SKM-1 treated with dmso at 0.1 percent for 144 hours (cell line): ENCODE results near the gene LENG8.
"Not testable (repeated sequence)": the region's sequence is repeated elsewhere in the genome, so short reads cannot be mapped to it uniquely, and the experiment has no call there.

Source experiments
- DNase-seq: peaks from one replicate; lab custom pipeline; 2025; ENCODE audit not compliant: unreplicated experiment; lab: John Stamatoyannopoulos, UW

Gene LENG8

GRCh38 chr19:54439174-54439851 lies 9.7 kb upstream of the LENG8 start:
- no peak for DNase-seq

DNA sequence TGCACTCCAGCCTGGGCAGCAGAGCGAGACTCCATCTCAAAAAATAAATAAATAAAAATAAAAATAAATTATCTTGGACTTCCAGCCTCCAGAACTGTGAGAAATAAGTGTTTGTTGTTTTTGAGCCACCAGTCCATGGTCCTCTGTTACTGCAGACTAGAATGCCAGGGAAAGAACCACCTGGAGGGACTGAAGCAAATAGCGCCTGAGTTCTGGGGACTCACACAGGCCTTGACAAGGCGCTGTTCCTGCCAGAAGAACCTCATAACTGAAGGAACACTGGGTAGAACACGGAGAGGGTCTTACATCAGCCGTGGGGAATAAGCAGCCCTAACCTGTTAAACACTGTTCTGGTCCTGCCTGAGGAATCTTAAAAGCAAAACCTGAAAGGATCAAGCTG lies 8.4 kb upstream of the LENG8 start:
- DNase-seq = no peak

GRCh38 chr19:54444737-54445136 lies 4.3 kb upstream of the LENG8 start:
- no peak for DNase-seq

DNA sequence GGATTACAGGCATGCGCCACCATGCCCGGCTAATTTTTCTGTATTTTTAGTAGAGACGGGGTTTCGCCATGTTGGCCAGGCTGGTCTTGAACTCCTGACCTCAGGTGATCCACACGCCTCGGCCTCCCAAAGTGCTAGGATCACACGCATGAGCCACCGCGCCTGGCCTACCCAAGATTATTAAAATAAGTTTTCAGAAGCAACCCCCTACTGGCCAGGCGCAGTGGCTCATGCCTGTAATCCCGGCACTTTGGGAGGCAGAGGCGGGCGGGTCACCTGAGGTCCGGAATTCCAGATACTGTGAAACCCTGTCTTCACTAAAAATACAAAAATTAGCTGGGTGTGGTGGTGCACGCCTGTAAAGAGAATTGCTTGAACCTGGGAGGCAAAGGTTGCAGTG lies 2.6 kb upstream of the LENG8 start:
- DNase-seq = not testable (repeated sequence)

- no peak for DNase-seq
Measured at GRCh38 chr19:54448040-54448773, 792 bp upstream of the LENG8 start.

DNA sequence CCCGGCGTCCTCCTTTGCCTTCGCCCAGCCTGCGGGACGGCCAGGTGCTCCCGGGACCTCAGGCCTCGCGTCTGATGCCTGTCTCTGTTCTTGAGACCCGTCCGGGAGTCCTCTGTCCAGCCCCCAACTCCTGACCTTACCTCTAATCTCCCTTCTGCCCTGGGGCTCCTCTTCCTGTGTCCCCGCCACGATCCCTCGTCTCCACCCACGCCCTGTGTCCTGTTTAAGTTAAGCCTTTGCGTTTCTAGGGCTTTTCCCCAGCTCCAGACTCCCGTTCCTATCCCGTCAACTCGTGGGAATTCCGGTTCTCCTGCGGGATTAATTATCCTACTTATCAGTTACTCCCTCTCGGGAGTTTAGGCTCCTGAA lies 686 bp downstream of the LENG8 start:
- no peak for DNase-seq

DNA sequence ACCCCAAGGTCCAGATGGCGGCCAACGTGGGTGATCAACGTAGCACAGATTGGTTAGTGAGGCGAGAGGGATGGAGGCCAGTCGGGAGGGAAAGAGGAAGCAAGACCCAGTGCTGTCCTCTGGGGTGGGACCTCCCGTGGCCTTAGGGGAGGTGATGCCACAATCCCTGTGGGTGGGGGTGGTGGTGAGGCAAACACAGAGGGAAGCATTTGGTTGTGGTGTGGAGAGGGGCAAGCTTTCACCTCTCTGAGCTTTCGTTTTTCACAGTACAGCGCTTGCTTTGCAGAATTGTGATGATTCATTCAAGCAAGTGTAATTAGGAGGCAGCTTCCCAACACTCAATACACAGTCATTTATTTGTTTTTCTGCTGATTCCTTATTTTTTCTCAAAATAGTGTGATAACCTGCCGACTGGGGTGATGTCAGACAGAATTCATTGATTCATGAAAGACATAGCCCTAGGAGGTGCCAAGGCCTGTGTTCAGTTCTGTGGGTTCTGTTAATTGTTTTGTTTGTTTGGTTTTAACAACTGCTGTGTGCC lies 2.4 kb downstream of the LENG8 start:
- no peak for DNase-seq

DNA sequence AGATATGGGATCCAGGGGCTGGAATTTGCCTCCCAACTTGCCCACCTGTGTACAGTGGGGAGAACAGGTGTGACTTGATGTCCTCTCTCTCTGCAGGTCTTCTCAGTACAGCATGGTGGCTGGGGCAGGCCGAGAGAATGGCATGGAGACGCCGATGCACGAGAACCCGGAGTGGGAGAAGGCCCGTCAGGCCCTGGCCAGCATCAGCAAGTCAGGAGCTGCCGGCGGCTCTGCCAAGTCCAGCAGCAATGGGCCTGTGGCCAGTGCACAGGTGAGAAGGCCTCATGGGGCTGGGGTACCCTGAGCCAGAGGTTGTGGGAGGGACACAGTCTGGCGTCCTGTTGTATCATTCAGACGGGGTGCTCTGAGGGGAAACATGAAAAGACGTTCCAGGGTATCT lies 3.0 kb downstream of the LENG8 start:
- DNase-seq = no peak

GRCh38 chr19:54452626-54453025 lies 3.6 kb downstream of the LENG8 start:
- DNase-seq = no peak

- no peak for DNase-seq
Measured at GRCh38 chr19:54453921-54454780, 5.2 kb downstream of the LENG8 start.

GRCh38 chr19:54454781-54455675 lies 6.0 kb downstream of the LENG8 start:
- no peak for DNase-seq

DNA sequence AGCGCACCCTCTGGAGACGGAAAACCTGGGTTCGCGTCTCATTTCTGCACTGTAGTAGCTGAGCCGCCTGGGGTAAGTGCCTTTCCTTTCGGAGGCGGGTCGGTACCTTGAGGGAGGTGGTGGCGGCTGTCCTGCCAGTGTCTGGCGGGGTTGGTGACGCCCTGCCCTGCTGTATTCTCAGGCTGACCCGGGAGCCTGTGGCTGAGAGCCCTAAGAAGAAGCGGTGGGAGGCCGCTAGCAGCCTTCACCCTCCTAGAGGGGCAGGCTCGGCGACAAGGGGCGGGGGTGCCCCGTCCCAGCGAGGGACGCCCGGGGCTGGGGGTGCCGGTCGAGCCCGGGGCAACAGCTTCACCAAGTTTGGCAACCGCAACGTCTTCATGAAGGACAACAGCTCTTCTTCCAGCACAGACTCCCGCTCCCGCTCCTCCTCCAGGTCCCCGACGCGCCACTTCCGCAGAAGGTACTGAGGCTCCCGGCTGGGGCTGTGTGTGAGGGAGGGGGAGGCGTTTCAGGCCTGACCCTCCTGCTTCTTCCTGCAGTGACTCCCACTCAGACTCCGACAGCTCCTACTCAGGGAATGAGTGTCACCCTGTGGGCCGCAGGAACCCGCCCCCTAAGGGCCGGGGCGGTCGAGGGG lies 6.9 kb downstream of the LENG8 start:
- no peak for DNase-seq

- no peak for DNase-seq
Measured at GRCh38 chr19:54456423-54457373, 7.7 kb downstream of the LENG8 start.

DNA sequence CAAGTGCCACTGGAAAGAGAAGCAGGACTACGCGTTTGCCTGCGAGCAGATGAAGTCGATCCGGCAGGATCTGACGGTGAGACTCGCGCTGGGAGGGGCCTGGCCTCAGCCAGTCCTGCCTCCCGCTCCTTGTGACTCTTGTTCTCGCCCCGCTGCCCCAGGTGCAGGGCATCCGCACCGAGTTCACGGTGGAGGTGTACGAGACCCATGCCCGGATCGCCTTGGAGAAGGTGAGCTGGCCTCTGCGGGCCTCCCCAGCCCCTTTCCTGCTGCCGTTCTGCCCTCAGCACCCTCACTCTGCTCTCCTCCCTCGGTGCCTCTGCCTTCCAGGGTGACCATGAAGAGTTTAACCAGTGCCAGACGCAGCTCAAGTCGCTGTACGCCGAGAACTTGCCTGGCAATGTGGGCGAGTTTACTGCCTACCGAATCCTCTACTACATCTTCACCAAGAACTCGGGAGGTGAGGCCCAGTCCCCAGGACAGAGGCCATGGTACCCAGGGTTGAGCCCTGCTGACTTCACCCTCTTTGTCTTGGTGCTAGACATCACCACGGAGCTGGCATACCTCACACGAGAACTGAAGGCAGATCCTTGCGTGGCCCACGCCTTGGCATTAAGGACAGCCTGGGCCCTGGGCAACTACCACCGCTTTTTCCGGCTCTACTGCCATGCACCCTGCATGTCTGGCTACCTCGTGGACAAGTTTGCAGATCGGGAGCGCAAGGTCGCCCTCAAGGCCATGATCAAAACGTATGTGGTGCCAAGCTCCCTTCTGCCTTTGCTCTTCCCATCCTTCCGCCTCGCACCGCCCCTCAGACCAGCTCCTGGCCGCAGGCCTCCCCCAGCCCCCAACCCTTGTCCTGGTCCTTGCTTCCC lies 9.0 kb downstream of the LENG8 start:
- DNase-seq = no peak

DNA sequence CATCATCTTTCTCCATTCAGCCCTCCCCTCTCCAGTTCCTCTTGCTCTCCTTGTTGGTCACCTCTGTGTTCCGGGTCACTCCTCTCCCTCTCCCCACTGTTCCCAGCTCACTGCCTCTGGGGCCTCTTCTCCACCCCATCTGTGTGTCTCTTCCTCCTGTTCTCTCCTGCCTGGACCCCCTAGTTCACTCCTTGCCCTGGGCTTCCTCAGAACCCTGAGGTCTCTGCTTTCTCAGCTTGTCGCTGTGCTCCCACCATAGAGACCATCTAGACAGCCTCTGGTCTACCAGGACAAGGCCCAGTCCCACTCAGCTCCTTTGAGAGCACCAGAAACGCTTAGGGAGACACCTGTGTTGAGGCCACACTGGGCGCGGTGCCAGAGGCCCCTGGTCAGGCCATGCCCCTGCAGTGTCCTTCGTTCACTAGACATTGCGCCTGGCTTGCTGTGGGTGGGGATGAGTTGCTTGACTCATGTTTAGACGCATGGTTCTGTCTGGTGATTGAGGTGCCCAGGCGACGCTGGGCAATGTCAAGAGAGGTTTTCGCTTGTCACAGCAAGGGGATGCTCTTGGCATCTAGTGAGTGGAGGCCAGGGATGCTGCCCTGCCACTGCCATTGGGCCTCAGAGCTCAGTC lies 9.8 kb downstream of the LENG8 start:
- no peak for DNase-seq

GRCh38 chr19:54459282-54460229 lies 10.6 kb downstream of the LENG8 start:
- no peak for DNase-seq
